Neural cell (in vitro differentiated cells): ENCODE results near the gene SDK1. TPM values are rescaled to one million over a fixed set of nuclear protein-coding genes. Genes with fewer than 3 reads are reported as not detected.
"Not testable (repeated sequence)": the region's sequence is repeated elsewhere in the genome, so short reads cannot be mapped to it uniquely, and the experiment has no call there.

Experiments used
- H2AFZ ChIP-seq: fragments of 200-600, 300-800 bp; sonication (generic), shearing (Covaris generic); 2 replicates; pipeline ENCODE4 v1.6.0; 2014; ENCODE audit warnings: low read depth, mild to moderate bottlenecking, antibody characterized with exemption, low read length, moderate library complexity
- H3F3A ChIP-seq: fragments of 200-600 bp; shearing (Covaris generic); 2 replicates; pipeline ENCODE4 v1.6.1; 2016; ENCODE audit warnings: mild to moderate bottlenecking, moderate library complexity, mixed read lengths, antibody characterized with exemption, low read length; ENCODE audit not compliant: insufficient read depth, poor library complexity, severe bottlenecking
- H3K27ac ChIP-seq: fragments of 200-600, 300-800 bp; sonication (generic), shearing (Covaris generic); 2 replicates; pipeline ENCODE4 v1.5.1; 2014; ENCODE audit warnings: mild to moderate bottlenecking, low read length, moderate library complexity
- H3K27me3 ChIP-seq: fragments of 300-800, 200-600 bp; sonication (generic), shearing (Covaris generic); 2 replicates; pipeline ENCODE4 v1.6.0; 2014; ENCODE audit warnings: mild to moderate bottlenecking, low read depth, low read length, moderate library complexity; ENCODE audit not compliant: insufficient read depth
- H3K36me3 ChIP-seq: fragments of 300-800, 200-600 bp; sonication (generic), shearing (Covaris generic); 2 replicates; pipeline ENCODE4 v1.5.1; 2014; ENCODE audit warnings: mild to moderate bottlenecking, antibody characterized with exemption, low read length, moderate library complexity; ENCODE audit not compliant: insufficient read depth
- H3K4me2 ChIP-seq: fragments of 300-800, 200-600 bp; sonication (generic), shearing (Covaris generic); 2 replicates; pipeline ENCODE4 v1.6.0; 2014; ENCODE audit warnings: mild to moderate bottlenecking, low read length
- H3K4me3 ChIP-seq: fragments of 300-800, 200-600 bp; sonication (generic), shearing (Covaris generic); 2 replicates; pipeline ENCODE4 v1.5.1; 2014; ENCODE audit warnings: mild to moderate bottlenecking, low read length, moderate library complexity
- H3K79me2 ChIP-seq: fragments of 200-600 bp; shearing (Covaris generic); replicated peaks from 2 replicates; pipeline ENCODE4 v1.6.0; 2014; ENCODE audit warnings: mild to moderate bottlenecking, low read length, moderate library complexity; ENCODE audit not compliant: insufficient read depth
- H3K9ac ChIP-seq: fragments of 300-800, 200-600 bp; sonication (generic), shearing (Covaris generic); 2 replicates; pipeline ENCODE4 v1.6.1; 2016; ENCODE audit warnings: mild to moderate bottlenecking, low read length, mixed read lengths
- H3K9me2 ChIP-seq: fragments of 200-600 bp; shearing (Covaris generic); 2 replicates; pipeline ENCODE4 v1.6.1; 2016; ENCODE audit warnings: mild to moderate bottlenecking, low read length, mixed read lengths; ENCODE audit not compliant: insufficient read depth
- H3K9me3 ChIP-seq: fragments of 200-600, 300-800 bp; sonication (generic), shearing (Covaris generic); 2 replicates; pipeline ENCODE4 v1.6.1; 2016; ENCODE audit warnings: mild to moderate bottlenecking, mixed run types, low read length, moderate library complexity, mixed read lengths
- H4K20me1 ChIP-seq: fragments of 200-600 bp; shearing (Covaris generic); 2 replicates; pipeline ENCODE4 v1.6.1; 2016; ENCODE audit warnings: mild to moderate bottlenecking, mixed run types; ENCODE audit not compliant: insufficient read depth
- EP300 ChIP-seq: fragments of 450-650 bp; conservative IDR thresholded peaks from 2 replicates; pipeline ENCODE4 v1.6.1; 2014; ENCODE audit warnings: antibody characterized with exemption, mild to moderate bottlenecking, moderate library complexity; ENCODE audit not compliant: poor library complexity, severe bottlenecking
- EZH2 ChIP-seq: fragments of 200-600, 300-800 bp; shearing (Covaris generic), sonication (generic); IDR thresholded peaks from 2 replicates; pipeline ENCODE4 v1.6.1; 2014; ENCODE audit warnings: antibody characterized with exemption, low read length, borderline replicate concordance, mild to moderate bottlenecking; ENCODE audit not compliant: insufficient read depth, poor library complexity, severe bottlenecking
- MXI1 ChIP-seq: fragments of 450-650 bp; conservative IDR thresholded peaks from 2 replicates; pipeline ENCODE4 v1.6.1; 2014; ENCODE audit warnings: antibody characterized with exemption, mild to moderate bottlenecking; ENCODE audit not compliant: poor library complexity, severe bottlenecking
- POLR2AphosphoS5 ChIP-seq: IDR thresholded peaks from 2 replicates; pipeline ENCODE4 v1.6.1; 2012
- RAD21 ChIP-seq: fragments of 450-650 bp; conservative IDR thresholded peaks from 2 replicates; pipeline ENCODE4 v1.6.1; 2014; ENCODE audit warnings: antibody characterized with exemption, mild to moderate bottlenecking, moderate library complexity
- SMC3 ChIP-seq: fragments of 450-650 bp; conservative IDR thresholded peaks from 2 replicates; pipeline ENCODE4 v1.6.1; 2014; ENCODE audit warnings: antibody characterized with exemption, mild to moderate bottlenecking, moderate library complexity; ENCODE audit not compliant: poor library complexity
- TAF1 ChIP-seq: IDR thresholded peaks from 2 replicates; pipeline ENCODE4 v1.6.1; 2012; ENCODE audit warnings: low read depth
- polyA plus RNA-seq: library from polyadenylated mRNA; depleted of rRNA; stranded (reverse); fragments of >200 nt; gene quantifications from 2 replicates; pipeline ENCODE4 v1.2.3, GENCODE V29; 2014
- TF ChIP-seq, protein P1 (sequence below): fragments of 450-650 bp; IDR thresholded peaks from 2 replicates; pipeline ENCODE4 v1.5.1; 2014; ENCODE audit warnings: antibody characterized with exemption, mild to moderate bottlenecking, moderate library complexity; ENCODE audit not compliant: poor library complexity, severe bottlenecking
- TF ChIP-seq, protein P2 (sequence below): IDR thresholded peaks from 2 replicates; pipeline ENCODE4 v1.6.1; 2012; ENCODE audit warnings: borderline replicate concordance

Gene SDK1
- polyA plus RNA-seq, 1 donor from 2014 or later = 2.7 TPM

DNA sequence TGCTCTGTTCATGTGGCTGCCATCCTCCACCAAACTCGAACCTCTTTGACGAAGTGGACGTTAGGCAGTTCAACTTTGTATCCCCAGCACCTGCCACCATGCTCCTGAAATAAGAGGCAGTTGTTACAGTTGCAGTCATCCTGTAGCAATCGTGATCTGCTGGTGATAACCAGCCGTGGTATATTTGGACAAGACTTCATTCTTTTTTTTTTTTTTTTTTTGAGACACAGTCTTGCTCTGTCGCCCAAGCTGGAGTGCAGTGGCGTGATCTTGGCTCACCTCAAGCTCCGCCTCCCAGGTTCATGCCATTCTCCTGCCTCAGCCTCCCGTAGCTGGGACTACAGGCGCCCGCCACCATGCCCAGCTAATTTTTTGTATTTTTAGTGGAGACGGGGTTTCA, 640.7 kb downstream of the SDK1 start:
- H3K4me3 ChIP-seq, H3K4me2 ChIP-seq, H3K27me3 ChIP-seq, H2AFZ ChIP-seq, H3K36me3 ChIP-seq, H3K9ac ChIP-seq, H3F3A ChIP-seq, H3K9me3 ChIP-seq, H3K9me2 ChIP-seq, H4K20me1 ChIP-seq, H3K79me2 ChIP-seq, H3K27ac ChIP-seq: not testable (repeated sequence)

DNA sequence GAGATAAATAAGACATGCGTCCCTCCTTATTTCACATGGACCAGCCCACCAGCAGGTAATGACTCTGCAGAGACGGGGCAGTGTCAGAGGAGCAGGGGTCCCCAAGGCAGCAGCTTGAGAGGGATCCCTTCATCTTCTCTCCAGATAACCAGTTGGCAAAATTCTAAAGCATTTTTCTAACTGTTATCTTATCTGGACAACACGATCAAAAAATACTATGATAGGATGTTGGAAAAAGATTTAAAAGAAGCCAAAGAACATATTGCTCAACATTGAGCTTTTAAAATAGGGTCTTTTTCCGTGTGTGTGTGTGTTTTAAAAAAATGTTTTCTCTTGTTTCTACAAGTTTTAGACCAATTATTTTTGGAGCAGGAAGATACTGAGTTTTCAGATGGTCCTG, 641.2 kb downstream of the SDK1 start:
- TF ChIP-seq MXI1 (no peak), SMC3 (no peak), TAF1 (no peak), EZH2 (no peak), POLR2AphosphoS5 (no peak), EP300 (no peak), RAD21 (no peak)
- TF ChIP-seq, protein P1, sequence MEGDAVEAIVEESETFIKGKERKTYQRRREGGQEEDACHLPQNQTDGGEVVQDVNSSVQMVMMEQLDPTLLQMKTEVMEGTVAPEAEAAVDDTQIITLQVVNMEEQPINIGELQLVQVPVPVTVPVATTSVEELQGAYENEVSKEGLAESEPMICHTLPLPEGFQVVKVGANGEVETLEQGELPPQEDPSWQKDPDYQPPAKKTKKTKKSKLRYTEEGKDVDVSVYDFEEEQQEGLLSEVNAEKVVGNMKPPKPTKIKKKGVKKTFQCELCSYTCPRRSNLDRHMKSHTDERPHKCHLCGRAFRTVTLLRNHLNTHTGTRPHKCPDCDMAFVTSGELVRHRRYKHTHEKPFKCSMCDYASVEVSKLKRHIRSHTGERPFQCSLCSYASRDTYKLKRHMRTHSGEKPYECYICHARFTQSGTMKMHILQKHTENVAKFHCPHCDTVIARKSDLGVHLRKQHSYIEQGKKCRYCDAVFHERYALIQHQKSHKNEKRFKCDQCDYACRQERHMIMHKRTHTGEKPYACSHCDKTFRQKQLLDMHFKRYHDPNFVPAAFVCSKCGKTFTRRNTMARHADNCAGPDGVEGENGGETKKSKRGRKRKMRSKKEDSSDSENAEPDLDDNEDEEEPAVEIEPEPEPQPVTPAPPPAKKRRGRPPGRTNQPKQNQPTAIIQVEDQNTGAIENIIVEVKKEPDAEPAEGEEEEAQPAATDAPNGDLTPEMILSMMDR = no peak
- TF ChIP-seq, protein P2, sequence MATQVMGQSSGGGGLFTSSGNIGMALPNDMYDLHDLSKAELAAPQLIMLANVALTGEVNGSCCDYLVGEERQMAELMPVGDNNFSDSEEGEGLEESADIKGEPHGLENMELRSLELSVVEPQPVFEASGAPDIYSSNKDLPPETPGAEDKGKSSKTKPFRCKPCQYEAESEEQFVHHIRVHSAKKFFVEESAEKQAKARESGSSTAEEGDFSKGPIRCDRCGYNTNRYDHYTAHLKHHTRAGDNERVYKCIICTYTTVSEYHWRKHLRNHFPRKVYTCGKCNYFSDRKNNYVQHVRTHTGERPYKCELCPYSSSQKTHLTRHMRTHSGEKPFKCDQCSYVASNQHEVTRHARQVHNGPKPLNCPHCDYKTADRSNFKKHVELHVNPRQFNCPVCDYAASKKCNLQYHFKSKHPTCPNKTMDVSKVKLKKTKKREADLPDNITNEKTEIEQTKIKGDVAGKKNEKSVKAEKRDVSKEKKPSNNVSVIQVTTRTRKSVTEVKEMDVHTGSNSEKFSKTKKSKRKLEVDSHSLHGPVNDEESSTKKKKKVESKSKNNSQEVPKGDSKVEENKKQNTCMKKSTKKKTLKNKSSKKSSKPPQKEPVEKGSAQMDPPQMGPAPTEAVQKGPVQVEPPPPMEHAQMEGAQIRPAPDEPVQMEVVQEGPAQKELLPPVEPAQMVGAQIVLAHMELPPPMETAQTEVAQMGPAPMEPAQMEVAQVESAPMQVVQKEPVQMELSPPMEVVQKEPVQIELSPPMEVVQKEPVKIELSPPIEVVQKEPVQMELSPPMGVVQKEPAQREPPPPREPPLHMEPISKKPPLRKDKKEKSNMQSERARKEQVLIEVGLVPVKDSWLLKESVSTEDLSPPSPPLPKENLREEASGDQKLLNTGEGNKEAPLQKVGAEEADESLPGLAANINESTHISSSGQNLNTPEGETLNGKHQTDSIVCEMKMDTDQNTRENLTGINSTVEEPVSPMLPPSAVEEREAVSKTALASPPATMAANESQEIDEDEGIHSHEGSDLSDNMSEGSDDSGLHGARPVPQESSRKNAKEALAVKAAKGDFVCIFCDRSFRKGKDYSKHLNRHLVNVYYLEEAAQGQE = no peak
- Histone ChIP-seq H3K9me3 (no peaks in the 10 kb centered on the region), H4K20me1 (no peaks in the 10 kb centered on the region), H2AFZ (no peak overlapping the region), H3F3A (no peaks in the 10 kb centered on the region), H3K4me3 (no peak overlapping the region), H3K9ac (no peak overlapping the region), H3K27ac (no peak overlapping the region), H3K36me3 (no peaks in the 10 kb centered on the region), H3K27me3 (no peaks in the 10 kb centered on the region), H3K9me2 (no peaks in the 10 kb centered on the region), H3K79me2 (no peaks in the 10 kb centered on the region), H3K4me2 (no peak overlapping the region)
